NCI-H748 treated with DMSO at 0.1 percent for 48 hours (cell line): ENCODE results near the gene ZNF501.

Experiments used
- DNase-seq: peaks from one replicate; lab custom pipeline; 2025; lab: John Stamatoyannopoulos, UW

The ZNF501 gene

DNA sequence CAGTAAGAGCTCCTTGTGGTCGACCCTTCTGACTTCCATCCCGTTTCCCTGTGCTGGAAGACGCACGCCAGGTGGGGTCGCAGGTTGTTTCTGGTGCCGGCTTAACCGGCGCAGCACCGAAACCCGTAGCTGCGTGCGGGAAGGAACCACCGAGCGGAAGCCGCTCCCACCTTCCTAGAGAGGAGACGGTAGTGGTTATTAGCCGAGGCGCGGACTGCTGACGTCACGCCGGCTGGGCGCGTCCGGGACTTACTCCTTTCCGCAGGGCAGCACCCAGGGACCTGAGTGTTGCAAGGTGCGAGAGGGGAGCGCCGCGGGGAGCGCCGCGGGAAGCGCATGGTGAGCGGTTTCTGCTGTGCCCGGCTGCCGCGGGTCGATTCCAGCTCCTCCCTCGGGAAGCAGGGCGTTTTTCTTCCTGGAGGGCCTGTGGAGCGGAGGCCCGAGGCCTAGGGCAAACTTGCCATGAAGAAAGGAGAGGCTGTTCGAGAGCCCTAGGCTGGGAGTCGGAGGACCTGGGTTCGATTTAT, at the start of gene ZNF501:
Gene ZNF501 (plus strand): TSS at position 252 of the 527 bp plus-strand sequence. CDS start 4,787 bp downstream, outside the sequence.
- DNase-seq, result peak; percentile 50

DNA sequence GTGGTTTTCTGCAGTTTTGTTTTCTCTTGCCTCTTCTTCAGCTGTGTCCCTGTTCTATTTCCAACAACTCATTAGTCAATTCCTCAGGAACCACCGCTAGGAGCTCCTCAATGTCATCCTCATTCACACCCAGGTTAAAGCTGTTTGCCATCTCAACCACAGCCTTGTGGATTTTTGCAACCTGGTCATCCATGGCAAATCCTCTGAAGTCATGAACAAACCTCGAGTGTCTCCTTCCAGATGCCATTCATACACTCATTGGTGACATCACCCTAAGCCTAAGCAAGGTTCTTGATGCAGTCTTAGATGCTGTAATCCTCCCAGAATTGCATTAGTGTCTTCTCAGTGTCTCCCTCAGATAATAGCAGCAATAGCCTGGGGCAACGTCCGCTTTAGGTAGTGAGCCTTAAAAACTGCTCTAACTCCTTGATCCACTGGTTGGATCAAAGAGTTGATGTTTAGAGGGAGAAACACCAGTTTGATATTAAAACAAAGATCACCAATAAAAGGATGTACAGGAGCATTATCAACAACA, 48.4 kb upstream of the ZNF501 start:
- DNase-seq, result no peak

GRCh38 chr3:44682182-44682896, 47.1 kb upstream of the ZNF501 start:
- DNase-seq, result no peak

GRCh38 chr3:44685128-44685800, 44.2 kb upstream of the ZNF501 start:
- DNase-seq, result peak; percentile 24

DNA sequence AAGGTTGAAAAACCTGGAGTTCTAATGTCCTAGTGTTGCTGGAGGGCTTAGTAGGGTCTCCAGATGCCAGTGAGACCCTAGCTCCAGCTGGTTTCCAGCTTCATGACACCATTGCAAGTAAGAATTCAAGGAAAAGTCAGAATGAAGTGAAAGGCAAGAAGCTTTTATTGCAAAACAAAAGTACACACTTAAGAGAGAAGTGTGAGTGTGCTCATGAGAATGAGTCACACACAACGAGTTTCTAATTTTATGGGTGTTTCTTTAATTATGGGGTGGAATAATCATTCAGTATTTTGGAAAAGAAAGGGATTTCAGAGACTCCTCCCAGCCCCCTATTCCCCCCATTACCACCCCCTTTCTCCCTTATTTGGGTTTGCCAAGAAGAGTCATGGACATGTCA, 41.5 kb upstream of the ZNF501 start:
- no peak for DNase-seq

DNA sequence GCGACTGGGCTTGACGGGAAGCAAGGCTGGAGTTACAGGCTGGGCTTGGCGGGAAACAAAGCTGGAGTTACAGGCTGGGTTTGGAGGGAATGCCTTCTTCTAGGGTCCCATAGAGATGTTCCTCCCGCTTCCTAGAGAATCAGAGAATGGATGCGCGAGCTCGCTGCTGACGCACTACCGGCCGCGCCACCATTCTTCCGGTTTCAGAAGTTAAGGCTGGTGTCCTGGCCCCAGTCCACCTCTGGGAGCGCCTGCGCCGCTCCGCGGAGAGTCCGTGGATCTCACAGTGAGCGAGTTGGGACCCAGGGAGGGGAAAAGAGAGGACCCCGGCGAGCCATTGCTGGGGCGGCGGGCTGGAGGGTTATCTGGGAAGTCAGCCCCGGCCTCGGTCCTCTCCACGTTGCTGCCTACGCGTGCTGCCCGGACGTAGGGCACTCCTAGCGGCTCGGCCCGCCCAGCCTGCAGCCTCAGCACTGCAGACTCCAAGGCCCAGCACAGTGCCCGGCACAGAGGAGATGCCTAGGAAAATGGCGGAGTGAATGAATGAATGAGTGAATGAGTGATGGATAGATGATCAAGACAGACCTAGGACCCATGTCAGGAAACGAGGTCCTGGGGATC, 16.9 kb upstream of the ZNF501 start, which contains the start of gene ZNF502:
Gene ZNF502 (plus strand): TSS at position 206 of the 621 bp plus-strand sequence. CDS start 7,602 bp downstream, outside the sequence.
- DNase-seq, result peak; percentile 58

DNA sequence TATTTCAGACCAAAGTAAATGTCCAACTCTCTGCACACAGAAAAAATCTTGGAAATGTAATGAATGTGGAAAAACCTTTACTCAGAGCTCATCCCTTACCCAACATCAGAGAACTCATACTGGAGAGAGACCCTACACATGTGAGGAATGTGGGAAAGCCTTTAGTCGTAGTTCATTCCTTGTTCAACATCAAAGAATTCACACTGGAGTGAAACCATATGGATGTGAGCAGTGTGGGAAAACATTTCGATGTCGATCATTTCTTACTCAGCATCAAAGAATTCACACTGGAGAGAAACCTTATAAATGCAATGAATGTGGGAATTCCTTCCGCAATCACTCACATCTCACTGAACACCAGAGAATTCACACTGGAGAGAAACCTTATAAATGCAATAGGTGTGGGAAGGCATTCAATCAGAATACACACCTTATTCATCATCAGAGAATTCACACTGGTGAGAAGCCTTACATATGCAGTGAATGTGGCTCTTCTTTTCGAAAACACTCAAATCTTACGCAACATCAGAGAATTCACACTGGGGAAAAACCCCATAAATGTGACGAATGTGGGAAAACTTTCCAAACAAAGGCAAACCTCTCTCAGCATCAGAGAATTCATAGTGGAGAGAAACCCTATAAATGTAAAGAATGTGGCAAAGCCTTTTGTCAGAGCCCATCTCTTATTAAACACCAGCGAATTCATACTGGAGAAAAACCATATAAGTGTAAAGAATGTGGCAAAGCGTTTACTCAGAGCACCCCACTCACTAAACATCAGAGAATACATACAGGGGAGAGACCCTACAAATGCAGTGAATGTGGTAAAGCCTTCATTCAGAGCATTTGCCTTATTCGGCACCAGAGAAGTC, 8.0 kb upstream of the ZNF501 start:
- no peak for DNase-seq

DNA sequence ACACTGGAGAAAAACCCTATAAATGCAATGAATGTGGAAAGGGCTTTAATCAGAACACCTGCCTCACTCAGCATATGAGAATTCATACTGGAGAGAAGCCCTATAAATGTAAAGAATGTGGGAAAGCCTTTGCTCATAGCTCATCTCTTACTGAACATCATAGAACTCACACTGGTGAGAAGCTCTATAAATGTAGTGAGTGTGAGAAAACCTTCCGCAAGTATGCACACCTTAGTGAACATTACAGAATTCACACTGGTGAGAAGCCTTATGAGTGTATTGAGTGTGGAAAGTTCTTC, 7.4 kb upstream of the ZNF501 start:
- no peak for DNase-seq

DNA sequence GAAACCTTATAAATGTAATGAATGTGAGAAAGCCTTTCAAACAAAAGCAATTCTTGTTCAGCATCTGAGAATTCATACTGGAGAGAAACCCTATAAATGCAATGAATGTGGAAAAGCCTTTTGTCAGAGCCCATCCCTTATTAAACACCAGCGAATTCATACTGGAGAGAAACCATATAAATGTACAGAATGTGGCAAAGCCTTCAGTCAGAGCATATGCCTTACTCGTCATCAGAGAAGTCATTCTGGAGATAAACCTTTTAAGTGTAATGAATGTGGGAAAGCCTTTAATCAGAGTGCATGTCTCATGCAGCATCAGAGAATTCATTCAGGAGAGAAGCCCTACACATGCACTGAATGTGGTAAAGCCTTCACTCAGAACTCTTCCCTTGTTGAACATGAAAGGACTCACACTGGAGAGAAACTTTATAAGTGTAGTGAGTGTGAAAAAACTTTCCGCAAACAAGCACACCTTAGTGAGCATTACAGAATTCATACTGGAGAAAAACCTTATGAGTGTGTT, 5.3 kb downstream of the ZNF501 start:
- no peak for DNase-seq

- DNase-seq, result no peak
These were observed 31.6 kb downstream of the ZNF501 start for GRCh38 chr3:44761101-44761423.

- DNase-seq, result peak; percentile 76
These were observed 32.2 kb downstream of the ZNF501 start, which contains the start of the genes KIAA1143 and KIF15 for GRCh38 chr3:44761424-44762169. KIAA1143 (minus strand) TSS chr3:44761619; CDS start chr3:44761602, 17 bp downstream. KIF15 (plus strand) TSS chr3:44761794; CDS start chr3:44761866, 72 bp downstream.

DNA sequence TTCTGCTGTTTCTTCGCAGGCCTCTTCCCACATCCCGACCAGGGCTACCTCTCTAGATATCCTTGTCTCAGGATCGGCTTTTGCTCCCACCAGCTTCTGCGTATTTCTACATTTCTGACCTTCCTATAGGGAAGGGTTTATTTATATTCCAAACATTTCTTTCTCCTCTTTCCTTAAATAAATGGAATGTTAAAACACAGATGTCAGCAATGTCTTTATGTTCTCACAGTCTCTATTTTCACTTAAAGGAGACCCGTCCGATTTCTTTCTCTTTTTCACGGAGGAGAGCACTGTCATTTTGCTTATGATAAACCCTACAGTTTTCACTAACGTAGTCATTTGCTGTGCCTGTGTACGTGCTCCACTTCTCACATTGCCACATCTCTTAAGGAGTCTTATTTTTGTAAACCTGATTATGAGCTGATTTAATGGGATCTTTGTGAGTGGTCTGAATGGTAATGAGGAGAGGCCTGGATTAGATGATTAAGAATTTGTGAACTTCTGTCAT, 32.8 kb downstream of the ZNF501 start:
- no peak for DNase-seq

GRCh38 chr3:44762690-44763089, 33.3 kb downstream of the ZNF501 start:
- no peak for DNase-seq

DNA sequence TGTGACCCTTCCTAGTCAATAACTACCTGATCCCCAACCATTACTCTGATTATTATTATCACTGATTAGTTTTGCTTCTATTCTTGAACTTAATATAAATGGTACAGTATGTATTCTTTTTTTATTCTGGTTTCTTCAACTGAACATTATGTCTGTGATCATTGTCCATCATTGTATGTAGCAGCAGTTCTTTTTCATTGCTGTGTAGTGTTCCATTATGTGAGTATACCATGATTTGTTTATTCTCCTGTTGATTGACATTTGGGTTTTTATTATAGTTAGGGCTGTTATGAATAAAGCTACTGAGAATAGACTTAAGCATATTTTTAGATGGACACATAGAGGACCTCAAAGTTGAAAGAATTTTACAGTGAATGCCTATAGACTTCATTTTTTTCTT, 34.8 kb downstream of the ZNF501 start:
- no peak for DNase-seq

DNA sequence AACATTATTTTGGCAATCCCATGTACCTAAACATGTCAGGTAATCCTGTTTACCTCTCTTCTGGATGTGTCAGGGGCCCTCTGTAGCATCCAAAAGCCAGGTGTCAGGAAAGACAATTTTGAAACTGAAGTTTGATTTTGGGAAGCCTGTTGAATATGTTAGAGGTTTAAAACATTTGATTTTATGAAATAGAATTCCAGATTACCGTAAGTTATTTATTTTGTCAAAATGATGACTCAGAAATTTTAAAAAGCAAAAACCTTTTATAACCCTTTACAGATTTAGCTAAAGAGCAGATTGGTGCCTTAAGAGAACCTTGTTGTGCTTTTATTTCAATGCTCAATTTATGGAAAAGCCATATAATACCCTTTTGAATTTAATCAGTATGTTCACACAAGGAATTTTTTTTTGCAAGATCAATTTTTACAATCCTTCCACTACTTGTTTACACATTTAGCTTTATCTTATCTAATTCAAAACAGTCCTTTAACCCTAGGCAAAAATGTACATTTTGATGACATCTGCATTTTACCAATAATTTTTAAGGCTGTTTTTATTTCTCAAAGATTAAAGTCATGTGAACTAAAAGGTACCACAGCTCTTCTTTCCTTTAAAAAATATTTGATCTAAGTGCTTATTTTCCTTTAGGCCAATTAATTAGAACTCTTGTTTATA, 42.1 kb downstream of the ZNF501 start:
- DNase-seq, result no peak

- DNase-seq, result no peak
These were observed 42.6 kb downstream of the ZNF501 start for GRCh38 chr3:44772099-44772442.

- no peak for DNase-seq
These were observed 53.5 kb downstream of the ZNF501 start for GRCh38 chr3:44782891-44783290.
